T-helper 17 cell (primary cell): ENCODE measurements around the gene SCRN3. TPM values are rescaled to one million over a fixed set of nuclear protein-coding genes. Genes with fewer than 3 reads are reported as not detected.
"Not testable (repeated sequence)": the region's sequence is repeated elsewhere in the genome, so short reads cannot be mapped to it uniquely, and the experiment has no call there.

ENCODE experiments used
- ATAC-seq: fragments of 150-1000 bp; cut with Tn5 transposase; 2 replicates; pipeline ENCODE4 v1.10.0; 2021; ENCODE audit warnings: mild to moderate bottlenecking, moderate library complexity
- DNase-seq, 3 donors: peaks; one replicate each; pipeline versions ENCODE4 v3.0.0 to v3.0.0-alpha.2; 2020 to 2021
- H3K9me3 ChIP-seq: one replicate; pipeline ENCODE4 v1.7.0; 2013; ENCODE audit warnings: low read length, mild to moderate bottlenecking; ENCODE audit not compliant: control insufficient read depth, poor library complexity, severe bottlenecking
- H3K27ac Mint-ChIP-seq: one replicate; pipeline ENCODE4 v1.8.0; 2022; ENCODE audit warnings: mild to moderate bottlenecking, moderate library complexity, mixed read lengths
- H3K27me3 Mint-ChIP-seq: one replicate; pipeline ENCODE4 v1.8.0; 2022; ENCODE audit warnings: mixed read lengths
- H3K36me3 Mint-ChIP-seq: one replicate; pipeline ENCODE4 v1.8.0; 2022; ENCODE audit warnings: low read depth, mixed read lengths
- H3K4me1 Mint-ChIP-seq: one replicate; pipeline ENCODE4 v1.8.0; 2022; ENCODE audit warnings: mild to moderate bottlenecking, mixed read lengths
- H3K4me3 Mint-ChIP-seq: one replicate; pipeline ENCODE4 v1.8.0; 2022; ENCODE audit warnings: mild to moderate bottlenecking, moderate library complexity, mixed read lengths
- total RNA-seq, 4 donors: library from RNA in 2 of 4; stranded (reverse) in 2 of 4; gene quantifications; one replicate each; pipeline ENCODE4 v1.2.3 and lab custom pipeline; 2022 to 2026

Gene SCRN3
- total RNA-seq, 2 donors from 2014 or later: 8.5 to 11.6 TPM

DNA sequence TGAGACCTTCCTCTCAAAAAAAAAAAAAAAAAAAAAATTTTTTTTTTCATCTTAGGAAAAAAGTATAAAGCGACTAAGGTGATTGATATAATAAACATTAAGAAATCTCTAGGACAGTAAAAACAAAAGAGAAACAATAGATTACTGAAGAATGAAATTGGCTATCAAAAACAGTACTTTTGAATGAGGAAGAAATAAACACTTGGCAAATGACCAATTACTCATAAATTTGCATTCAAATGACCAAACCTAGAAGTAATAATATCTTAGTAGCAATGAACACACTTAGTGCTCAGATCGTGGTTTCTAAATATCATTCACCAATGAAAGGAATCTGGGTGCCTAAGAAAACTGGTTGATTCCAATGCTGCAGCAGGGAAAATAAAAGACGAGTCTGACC is 10.3 kb upstream of the SCRN3 start:
- Mint-ChIP-seq H3K27me3 (no peaks in the 10 kb centered on the region), H3K4me3 (no peak overlapping the region), H3K27ac (no peak overlapping the region), H3K36me3 (peaks cover 7% of the 10 kb centered on the region), H3K4me1 (peaks cover 18% of the 10 kb centered on the region)
- ATAC-seq (no peak), DNase-seq (no peak)
- no peaks in the 10 kb centered on the region for H3K9me3 ChIP-seq

DNA sequence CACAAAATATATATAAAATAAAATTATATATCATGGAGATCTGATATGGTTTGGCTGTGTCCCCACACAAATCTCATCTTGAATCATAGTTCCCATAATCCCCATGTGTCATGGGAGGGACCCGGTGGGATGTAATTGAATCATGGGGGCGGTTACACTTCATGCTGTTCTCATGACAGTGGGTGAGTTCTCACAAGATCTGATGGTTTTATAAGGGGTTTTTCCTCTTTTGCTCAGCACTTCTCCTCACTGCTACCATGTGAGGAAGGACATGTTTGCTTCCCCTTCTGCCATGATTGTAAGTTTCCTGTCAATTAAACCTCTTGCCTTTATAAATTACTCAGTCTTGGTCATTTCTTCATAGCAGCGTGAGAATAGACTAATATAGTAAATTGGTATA is 6.8 kb upstream of the SCRN3 start:
- H3K27me3 Mint-ChIP-seq, DNase-seq, H3K9me3 ChIP-seq, ATAC-seq: not testable (repeated sequence)
- Mint-ChIP-seq H3K4me3 (peak overlapping the region; percentile 50), H3K27ac (peak overlapping the region; percentile 14), H3K4me1 (peaks cover 33% of the 10 kb centered on the region), H3K36me3 (peaks cover 13% of the 10 kb centered on the region)

DNA sequence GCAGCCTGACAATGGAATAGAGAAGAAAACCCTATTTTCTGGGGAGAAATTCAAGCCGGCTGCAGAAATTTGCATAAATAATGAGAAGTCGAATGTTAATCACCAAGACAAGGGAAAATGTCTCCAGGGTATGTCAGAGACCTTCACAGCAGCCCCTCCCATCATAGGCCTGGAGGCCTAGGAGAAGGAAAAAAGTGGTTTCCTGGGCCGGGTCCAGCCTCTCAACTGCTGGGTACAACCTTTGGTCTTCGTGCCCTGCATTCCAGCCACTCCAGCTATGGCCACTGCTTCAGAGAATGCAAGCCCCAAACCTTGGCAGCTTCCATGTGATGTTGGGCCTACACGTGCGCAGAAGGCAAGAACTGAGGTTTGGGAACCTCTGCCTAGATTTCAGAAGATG is 6.0 kb upstream of the SCRN3 start:
- peaks cover 30% of the 10 kb centered on the region for H3K4me1 Mint-ChIP-seq
- DNase-seq: no peak
- H3K27me3 Mint-ChIP-seq: no peaks in the 10 kb centered on the region
- no peaks in the 10 kb centered on the region for H3K9me3 ChIP-seq
- H3K36me3 Mint-ChIP-seq: peaks cover 13% of the 10 kb centered on the region
- ATAC-seq: no peak
- H3K4me3 Mint-ChIP-seq: peak overlapping the region; percentile 50
- H3K27ac Mint-ChIP-seq: no peak overlapping the region

DNA sequence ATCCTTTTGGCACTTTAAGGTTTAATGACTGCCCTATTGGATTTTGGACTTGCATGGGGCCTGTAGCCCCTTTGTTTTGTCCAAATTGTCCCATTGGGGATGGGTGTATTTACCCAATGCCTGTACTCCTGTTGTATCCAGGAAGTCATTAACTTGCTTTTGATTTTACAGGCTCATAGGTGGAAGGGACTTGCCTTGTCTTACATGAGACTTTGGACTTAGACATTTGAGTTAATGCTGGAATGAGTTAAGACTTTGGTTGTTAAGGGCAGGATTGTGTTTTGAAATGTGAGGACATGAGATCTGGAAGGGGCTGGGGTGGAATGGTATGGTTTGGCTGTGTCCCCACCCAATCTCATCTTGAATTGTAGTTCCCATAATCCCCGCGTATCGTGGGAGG is 5.2 kb upstream of the SCRN3 start:
- Mint-ChIP-seq H3K4me1 (peaks cover 29% of the 10 kb centered on the region), H3K36me3 (peaks cover 13% of the 10 kb centered on the region)
- not testable (repeated sequence) for DNase-seq, H3K9me3 ChIP-seq, H3K27ac Mint-ChIP-seq, H3K27me3 Mint-ChIP-seq, ATAC-seq, H3K4me3 Mint-ChIP-seq

DNA sequence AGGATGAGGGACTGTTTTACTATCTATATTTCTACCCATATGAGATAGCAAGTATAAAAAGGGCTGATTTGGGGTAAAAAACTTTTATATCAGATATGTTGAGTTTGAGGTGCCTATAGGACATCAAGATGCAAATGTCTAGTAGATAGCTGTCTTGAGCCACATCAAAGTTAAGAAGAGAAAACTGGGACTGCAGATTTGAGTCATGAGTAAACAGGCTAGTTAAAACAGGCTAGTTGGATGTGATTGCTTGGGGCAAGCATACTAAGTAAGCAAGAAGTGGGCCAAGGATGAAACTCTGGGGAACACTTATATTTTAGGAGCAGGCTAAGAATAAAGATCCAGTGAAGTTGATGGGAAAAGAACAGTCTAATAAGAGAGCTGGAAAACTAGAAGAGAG is 2.8 kb upstream of the SCRN3 start:
- Mint-ChIP-seq H3K36me3 (peaks cover 15% of the 10 kb centered on the region), H3K4me1 (peaks cover 30% of the 10 kb centered on the region), H3K4me3 (peak overlapping the region; percentile 43), H3K27ac (peak overlapping the region; percentile 0), H3K27me3 (no peaks in the 10 kb centered on the region)
- DNase-seq (no peak), ATAC-seq (no peak)
- no peaks in the 10 kb centered on the region for H3K9me3 ChIP-seq

DNA sequence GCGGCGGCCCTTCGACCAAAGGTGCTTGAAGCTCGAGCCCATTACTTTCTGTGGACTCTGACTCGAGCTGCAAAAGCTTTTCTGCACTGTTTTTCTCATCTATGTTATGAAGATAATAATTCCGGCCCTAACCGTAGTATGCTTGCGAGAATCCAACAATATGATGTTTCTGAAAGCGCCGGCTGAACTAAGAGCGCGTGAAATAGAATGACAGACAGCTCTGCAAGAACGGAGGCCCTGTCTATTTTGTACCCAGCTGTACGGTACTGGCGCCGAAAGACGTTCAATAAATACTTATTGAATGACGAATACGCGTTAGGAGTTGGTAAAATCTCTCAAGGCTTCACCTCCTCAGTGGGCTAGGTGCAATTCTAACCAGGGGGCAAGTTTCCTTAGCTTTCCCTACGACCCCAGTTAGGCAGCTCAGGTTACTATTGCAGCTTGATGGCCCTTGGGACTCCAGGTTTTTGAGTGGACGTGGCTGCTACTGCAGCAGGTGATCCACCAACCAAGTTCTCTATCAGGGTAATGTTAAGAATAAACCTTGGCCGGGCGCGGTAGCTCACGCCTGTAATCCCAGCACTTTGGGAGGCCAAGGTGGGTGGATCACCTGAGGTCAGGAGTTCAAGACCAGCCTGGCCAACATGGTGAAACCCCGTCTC is 570 bp downstream of the SCRN3 start:
- no peaks in the 10 kb centered on the region for H3K9me3 ChIP-seq
- Mint-ChIP-seq H3K27ac (peak overlapping the region; percentile 98), H3K4me3 (peak overlapping the region; percentile 97), H3K4me1 (peaks cover 23% of the 10 kb centered on the region), H3K27me3 (no peaks in the 10 kb centered on the region), H3K36me3 (peaks cover 10% of the 10 kb centered on the region)
- ATAC-seq: peak; percentile 56
- no peak for DNase-seq

DNA sequence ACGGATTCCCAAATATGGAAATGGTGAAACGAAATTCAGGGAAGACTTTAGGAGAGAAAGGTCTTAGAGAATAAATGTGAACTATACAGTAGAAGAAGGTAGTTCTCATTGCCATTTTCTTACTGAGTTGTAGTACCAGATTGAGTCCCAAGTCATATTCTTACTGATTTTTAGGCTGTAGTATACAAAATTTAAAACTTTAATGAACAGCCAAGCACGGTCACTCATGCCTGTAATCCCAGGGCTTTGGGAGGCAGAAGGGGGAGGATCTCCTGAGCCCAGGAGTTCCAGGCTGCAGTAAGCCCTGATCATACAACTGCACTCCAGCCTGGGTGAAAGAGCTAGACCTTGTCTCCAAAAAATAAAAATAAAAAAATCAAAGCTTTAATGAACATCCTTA is 2.2 kb downstream of the SCRN3 start:
- peaks cover 14% of the 10 kb centered on the region for H3K4me1 Mint-ChIP-seq
- DNase-seq (no peak), ATAC-seq (no peak)
- H3K36me3 Mint-ChIP-seq: peaks cover 4% of the 10 kb centered on the region
- H3K27ac Mint-ChIP-seq: peak overlapping the region; percentile 24
- no peaks in the 10 kb centered on the region for H3K27me3 Mint-ChIP-seq
- H3K9me3 ChIP-seq: no peaks in the 10 kb centered on the region
- no peak overlapping the region for H3K4me3 Mint-ChIP-seq

DNA sequence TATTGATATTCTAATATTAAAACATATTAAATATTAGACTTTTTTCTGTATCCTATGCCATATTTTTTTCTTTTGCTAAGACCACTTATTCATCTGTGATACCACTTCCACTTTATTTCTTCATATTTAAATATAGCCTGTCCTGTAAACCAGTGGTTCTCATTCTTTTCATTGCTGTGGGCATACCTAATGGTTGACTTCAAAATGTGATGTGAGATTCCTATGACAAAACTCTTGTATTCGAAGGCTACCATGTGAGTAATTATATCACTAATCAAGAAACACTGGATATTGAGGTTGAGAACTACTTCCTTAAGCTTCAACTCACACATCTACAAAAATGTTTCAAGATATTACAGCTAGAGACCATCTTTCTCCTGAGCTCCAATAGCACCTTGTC is 3.6 kb downstream of the SCRN3 start:
- no peak for DNase-seq
- Mint-ChIP-seq H3K27me3 (no peaks in the 10 kb centered on the region), H3K4me1 (peaks cover 8% of the 10 kb centered on the region), H3K27ac (no peak overlapping the region), H3K36me3 (peaks cover 4% of the 10 kb centered on the region), H3K4me3 (no peak overlapping the region)
- no peaks in the 10 kb centered on the region for H3K9me3 ChIP-seq
- no peak for ATAC-seq

DNA sequence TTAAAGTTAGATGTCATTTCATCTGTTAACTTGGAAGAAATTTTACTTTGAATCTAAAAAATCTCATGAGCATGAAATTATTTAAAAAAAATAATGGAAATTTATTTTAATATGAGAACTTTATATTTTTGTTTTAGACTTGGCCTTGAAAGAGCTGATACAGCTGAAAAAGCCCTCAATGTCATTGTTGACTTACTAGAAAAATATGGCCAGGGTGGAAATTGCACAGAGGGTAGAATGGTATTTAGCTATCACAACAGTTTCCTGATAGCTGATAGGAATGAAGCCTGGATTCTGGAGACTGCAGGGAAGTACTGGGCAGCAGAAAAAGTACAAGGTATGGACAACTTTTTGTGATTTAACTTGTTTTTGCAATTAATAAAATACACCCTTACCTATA is 5.3 kb downstream of the SCRN3 start:
- H3K27ac Mint-ChIP-seq: no peak overlapping the region
- no peaks in the 10 kb centered on the region for H3K9me3 ChIP-seq
- H3K4me3 Mint-ChIP-seq: no peak overlapping the region
- no peak for ATAC-seq
- H3K36me3 Mint-ChIP-seq: peaks cover 2% of the 10 kb centered on the region
- no peak for DNase-seq
- peaks cover 8% of the 10 kb centered on the region for H3K4me1 Mint-ChIP-seq
- no peaks in the 10 kb centered on the region for H3K27me3 Mint-ChIP-seq

DNA sequence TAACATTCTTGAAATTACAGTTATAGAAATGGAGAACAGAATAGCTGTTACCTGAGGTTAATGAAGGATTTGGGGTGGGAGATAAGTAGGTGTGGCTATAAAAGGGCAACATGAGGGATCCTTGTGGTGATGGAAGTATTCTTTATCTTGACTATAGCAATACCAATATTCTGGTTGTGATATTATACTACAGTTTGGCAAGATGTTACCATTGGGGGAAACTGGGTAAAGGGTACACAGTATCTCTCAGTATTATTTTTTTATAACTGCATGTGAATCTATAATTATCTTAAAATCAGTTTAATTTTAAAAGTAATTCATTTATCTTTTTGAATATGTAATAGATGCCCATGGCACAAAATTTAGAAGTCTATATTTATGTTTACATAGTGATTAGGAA is 8.1 kb downstream of the SCRN3 start:
- Mint-ChIP-seq H3K4me1 (peaks cover 3% of the 10 kb centered on the region), H3K4me3 (no peak overlapping the region), H3K36me3 (peaks cover 2% of the 10 kb centered on the region), H3K27ac (no peak overlapping the region), H3K27me3 (no peaks in the 10 kb centered on the region)
- no peaks in the 10 kb centered on the region for H3K9me3 ChIP-seq
- DNase-seq: no peak
- no peak for ATAC-seq

DNA sequence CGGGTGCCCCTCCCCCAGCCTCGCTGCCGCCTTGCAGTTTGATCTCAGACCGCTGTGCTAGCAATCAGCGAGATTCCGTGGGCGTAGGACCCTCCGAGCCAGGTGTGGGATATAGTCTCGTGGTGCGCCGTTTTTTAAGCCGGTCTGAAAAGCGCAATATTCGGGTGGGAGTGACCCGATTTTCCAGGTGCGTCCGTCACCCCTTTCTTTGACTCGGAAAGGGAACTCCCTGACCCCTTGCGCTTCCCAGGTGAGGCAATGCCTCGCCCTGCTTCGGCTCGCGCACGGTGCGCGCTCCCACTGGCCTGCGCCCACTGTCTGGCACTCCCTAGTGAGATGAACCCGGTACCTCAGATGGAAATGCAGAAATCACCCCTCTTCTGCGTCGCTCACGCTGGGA is 14.5 kb downstream of the SCRN3 start:
- H3K27me3 Mint-ChIP-seq, H3K4me3 Mint-ChIP-seq, H3K27ac Mint-ChIP-seq, H3K36me3 Mint-ChIP-seq, H3K9me3 ChIP-seq, ATAC-seq, DNase-seq, H3K4me1 Mint-ChIP-seq: not testable (repeated sequence)

DNA sequence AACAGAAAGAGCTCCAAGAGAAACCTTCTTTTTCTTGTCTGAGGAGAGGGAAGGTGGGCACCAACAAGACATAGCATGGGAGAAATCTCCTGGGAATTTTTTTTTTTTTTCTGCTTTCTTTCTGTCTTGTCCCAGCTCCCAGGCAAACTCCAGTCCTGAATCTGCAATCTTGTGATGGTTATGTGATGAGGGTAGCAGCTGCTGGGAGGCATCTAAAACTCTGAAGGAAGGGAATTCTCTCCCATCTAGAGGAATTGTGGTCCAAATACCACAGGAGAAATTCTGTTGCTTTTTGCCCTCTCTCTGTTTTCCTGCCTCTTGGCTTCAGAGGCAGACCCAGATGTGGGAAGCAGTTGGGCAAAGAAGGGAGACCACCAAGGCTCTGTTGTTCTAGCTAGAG is 16.7 kb downstream of the SCRN3 start:
- H3K36me3 Mint-ChIP-seq: no peaks in the 10 kb centered on the region

DNA sequence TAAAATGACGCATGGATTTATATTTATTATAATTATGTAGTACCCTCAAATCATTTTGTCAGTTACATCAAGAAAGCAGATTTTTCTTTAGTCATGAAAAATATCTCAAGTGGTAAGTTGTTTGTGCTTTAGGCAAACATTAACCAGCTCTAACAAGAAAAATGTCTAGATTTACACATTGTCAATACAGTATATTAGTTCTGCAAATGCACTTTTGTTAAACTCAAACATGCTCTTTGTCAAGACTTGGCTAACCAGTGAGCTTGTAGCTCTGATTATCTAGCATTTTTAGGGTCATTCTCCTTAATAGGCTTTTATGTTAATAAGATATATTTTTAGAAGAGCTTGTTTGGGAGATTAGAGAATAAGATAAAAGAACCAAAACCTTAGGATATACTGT is 32.7 kb downstream of the SCRN3 start:
- Mint-ChIP-seq H3K27ac (no peak overlapping the region), H3K4me3 (no peak overlapping the region), H3K4me1 (no peaks in the 10 kb centered on the region), H3K36me3 (peaks cover 2% of the 10 kb centered on the region), H3K27me3 (no peaks in the 10 kb centered on the region)
- no peaks in the 10 kb centered on the region for H3K9me3 ChIP-seq
- ATAC-seq: no peak
- DNase-seq: no peak

More for the DNA sequence above, 16.7 kb downstream of the SCRN3 start:
- H3K9me3 ChIP-seq: no peaks in the 10 kb centered on the region
- Mint-ChIP-seq H3K4me1 (no peaks in the 10 kb centered on the region), H3K27me3 (no peaks in the 10 kb centered on the region), H3K4me3 (no peak overlapping the region), H3K27ac (no peak overlapping the region)
- ATAC-seq (no peak), DNase-seq (no peak)

DNA sequence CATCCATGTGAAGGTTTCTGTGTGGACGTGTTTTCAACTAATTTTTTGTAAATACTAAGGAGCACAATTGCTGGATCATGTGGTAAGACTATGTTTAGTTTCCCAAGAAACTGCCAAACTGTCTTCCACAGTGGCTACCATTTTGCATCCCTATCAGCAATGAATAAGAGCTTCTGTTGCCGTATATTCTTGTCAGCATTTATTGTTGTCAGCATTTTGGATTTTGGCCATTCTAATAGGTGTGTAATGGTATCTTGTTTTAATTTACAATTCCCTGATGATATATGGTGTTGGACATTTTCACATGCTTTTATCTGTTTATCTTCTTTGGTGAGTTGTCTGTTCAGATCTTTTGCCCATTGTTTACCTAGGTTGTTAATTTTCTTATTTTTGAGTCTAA is 34.5 kb downstream of the SCRN3 start:
- no peak overlapping the region for H3K4me3 Mint-ChIP-seq
- H3K27ac Mint-ChIP-seq: no peak overlapping the region
- peaks cover 2% of the 10 kb centered on the region for H3K36me3 Mint-ChIP-seq
- no peak for DNase-seq
- no peaks in the 10 kb centered on the region for H3K27me3 Mint-ChIP-seq
- no peaks in the 10 kb centered on the region for H3K9me3 ChIP-seq
- ATAC-seq: no peak
- H3K4me1 Mint-ChIP-seq: no peaks in the 10 kb centered on the region
